Neural crest cell (in vitro differentiated cells): Measurements from ENCODE around the gene TLCD5. TPM values are rescaled to one million over a fixed set of nuclear protein-coding genes. Genes with fewer than 3 reads are reported as not detected.

ENCODE experiments used
- DNase-seq: peaks from one replicate; pipeline ENCODE4 v3.0.0; 2021; ENCODE audit warnings: low read depth, mixed read lengths, low spot score
- H3K27ac Mint-ChIP-seq: one replicate; pipeline ENCODE4 v1.8.0; 2021; ENCODE audit warnings: mild to moderate bottlenecking, mixed read lengths; ENCODE audit not compliant: unreplicated experiment
- H3K27me3 Mint-ChIP-seq: 2 replicates; pipeline ENCODE4 v1.8.0; 2021; ENCODE audit warnings: low read depth, mild to moderate bottlenecking, mixed read lengths
- H3K36me3 Mint-ChIP-seq: 2 replicates; pipeline ENCODE4 v1.8.0; 2021; ENCODE audit warnings: low read depth, mild to moderate bottlenecking, mixed read lengths
- H3K4me1 Mint-ChIP-seq: 2 replicates; pipeline ENCODE4 v1.8.0; 2021; ENCODE audit warnings: mixed read lengths
- H3K4me3 Mint-ChIP-seq: one replicate; pipeline ENCODE4 v1.8.0; 2021; ENCODE audit warnings: mild to moderate bottlenecking, mixed read lengths
- H3K9me3 Mint-ChIP-seq: 2 replicates; pipeline ENCODE4 v1.8.0; 2021; ENCODE audit warnings: mixed read lengths
- CTCF ChIP-seq: fragments of 200-600 bp; sonication (generic); conservative IDR thresholded peaks from 2 replicates; pipeline ENCODE4 v1.5.0; 2021; ENCODE audit warnings: antibody characterized with exemption, mild to moderate bottlenecking
- total RNA-seq: library from RNA; stranded (reverse); gene quantifications from 2 replicates; pipeline ENCODE4 v1.2.1, GENCODE V29; 2021

Gene TLCD5
- total RNA-seq, 1 donor from 2014 or later: 16.8 TPM

GRCh38 chr11:120284272-120284671 lies 40.8 kb upstream of the TLCD5 start:
- H3K4me3 Mint-ChIP-seq: no peak overlapping the region
- H3K9me3 Mint-ChIP-seq: no peaks in the 10 kb centered on the region
- no peak for DNase-seq
- H3K27me3 Mint-ChIP-seq: no peaks in the 10 kb centered on the region
- H3K36me3 Mint-ChIP-seq: no peaks in the 10 kb centered on the region
- H3K27ac Mint-ChIP-seq: no peak overlapping the region
- H3K4me1 Mint-ChIP-seq: peaks cover 11% of the 10 kb centered on the region
- no peak for TF ChIP-seq CTCF

- H3K4me1 Mint-ChIP-seq: peaks cover 15% of the 10 kb centered on the region
- H3K4me3 Mint-ChIP-seq: no peak overlapping the region
- no peak overlapping the region for H3K27ac Mint-ChIP-seq
- no peaks in the 10 kb centered on the region for H3K9me3 Mint-ChIP-seq
- H3K27me3 Mint-ChIP-seq: no peaks in the 10 kb centered on the region
- DNase-seq: no peak
- TF ChIP-seq CTCF: no peak
- H3K36me3 Mint-ChIP-seq: no peaks in the 10 kb centered on the region
Measured at GRCh38 chr11:120285256-120285655, 39.8 kb upstream of the TLCD5 start.

GRCh38 chr11:120288021-120288420 lies 37.1 kb upstream of the TLCD5 start:
- H3K27ac Mint-ChIP-seq: no peak overlapping the region
- H3K9me3 Mint-ChIP-seq: no peaks in the 10 kb centered on the region
- no peaks in the 10 kb centered on the region for H3K36me3 Mint-ChIP-seq
- DNase-seq: no peak
- H3K27me3 Mint-ChIP-seq: peaks cover 2% of the 10 kb centered on the region
- H3K4me1 Mint-ChIP-seq: peaks cover 7% of the 10 kb centered on the region
- no peak overlapping the region for H3K4me3 Mint-ChIP-seq
- no peak for TF ChIP-seq CTCF

- H3K4me1 Mint-ChIP-seq: peaks cover 7% of the 10 kb centered on the region
- no peak overlapping the region for H3K4me3 Mint-ChIP-seq
- no peaks in the 10 kb centered on the region for H3K9me3 Mint-ChIP-seq
- no peak overlapping the region for H3K27ac Mint-ChIP-seq
- peaks cover 14% of the 10 kb centered on the region for H3K27me3 Mint-ChIP-seq
- no peak for DNase-seq
- H3K36me3 Mint-ChIP-seq: no peaks in the 10 kb centered on the region
- no peak for TF ChIP-seq CTCF
Measured at GRCh38 chr11:120289426-120289825, 35.7 kb upstream of the TLCD5 start.

DNA sequence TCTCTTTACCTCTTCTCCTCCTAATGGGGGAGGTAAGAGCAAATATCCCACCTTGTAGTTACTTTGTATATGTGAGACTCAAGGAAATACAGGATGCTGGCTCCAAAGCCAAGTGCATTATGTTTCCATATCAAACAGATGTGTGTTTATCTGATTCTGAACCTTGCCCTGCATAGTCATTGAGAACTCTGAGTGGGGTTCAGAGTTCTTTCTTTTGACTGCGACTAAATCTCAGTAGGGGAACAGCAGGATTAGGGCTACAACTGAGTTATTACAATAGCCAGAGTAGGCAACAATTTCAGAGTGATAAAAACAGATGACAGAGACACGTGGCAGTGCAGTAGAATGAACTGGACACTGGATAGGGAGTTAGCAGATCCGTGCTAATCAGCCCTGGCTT lies 34.1 kb upstream of the TLCD5 start:
- Mint-ChIP-seq H3K27me3 (peaks cover 20% of the 10 kb centered on the region), H3K27ac (no peak overlapping the region), H3K4me1 (peaks cover 7% of the 10 kb centered on the region), H3K9me3 (no peaks in the 10 kb centered on the region), H3K36me3 (no peaks in the 10 kb centered on the region), H3K4me3 (no peak overlapping the region)
- no peak for TF ChIP-seq CTCF
- DNase-seq: no peak
